SKM-1 (cell line): Measurements from ENCODE around the gene ABI3BP.

Experiments
- DNase-seq: peaks from one replicate; lab custom pipeline; 2025; ENCODE audit not compliant: unreplicated experiment; lab: John Stamatoyannopoulos, UW

The ABI3BP gene

GRCh38 chr3:100777271-100777670 is 215.9 kb downstream of the ABI3BP start:
- no peak for DNase-seq

- DNase-seq, result no peak
Observed at GRCh38 chr3:100776746-100777145, 216.5 kb downstream of the ABI3BP start.

GRCh38 chr3:100776097-100776729 is 217.0 kb downstream of the ABI3BP start:
- DNase-seq, result no peak

- DNase-seq, result no peak
Observed at GRCh38 chr3:100775669-100776068, 217.6 kb downstream of the ABI3BP start.

- DNase-seq, result no peak
Observed at GRCh38 chr3:100775226-100775625, 218.0 kb downstream of the ABI3BP start.

- DNase-seq, result no peak
Observed at GRCh38 chr3:100769693-100770092, 223.5 kb downstream of the ABI3BP start.

- DNase-seq, result no peak
Observed at GRCh38 chr3:100766069-100766468, 227.2 kb downstream of the ABI3BP start.

- no peak for DNase-seq
Observed at GRCh38 chr3:100765437-100765975, 227.7 kb downstream of the ABI3BP start.

- DNase-seq, result no peak
Observed at GRCh38 chr3:100761951-100762350, 231.3 kb downstream of the ABI3BP start.

- no peak for DNase-seq
Observed at GRCh38 chr3:100761211-100761942, 231.8 kb downstream of the ABI3BP start.

- DNase-seq, result no peak
Observed at GRCh38 chr3:100760377-100760776, 232.8 kb downstream of the ABI3BP start.

GRCh38 chr3:100759950-100760349 is 233.3 kb downstream of the ABI3BP start:
- no peak for DNase-seq

- DNase-seq, result no peak
Observed at GRCh38 chr3:100759159-100759558, 234.1 kb downstream of the ABI3BP start.

GRCh38 chr3:100756441-100756840 is 236.8 kb downstream of the ABI3BP start:
- DNase-seq, result no peak

- no peak for DNase-seq
Observed at GRCh38 chr3:100754563-100755334, 238.5 kb downstream of the ABI3BP start.

GRCh38 chr3:100753846-100754245 is 239.4 kb downstream of the ABI3BP start:
- no peak for DNase-seq

- DNase-seq, result no peak
Observed at GRCh38 chr3:100748967-100749366, 244.3 kb downstream of the ABI3BP start.

GRCh38 chr3:100748220-100748619 is 245.0 kb downstream of the ABI3BP start:
- no peak for DNase-seq

- no peak for DNase-seq
Observed at GRCh38 chr3:100746092-100746491, 247.1 kb downstream of the ABI3BP start.

- no peak for DNase-seq
Observed at GRCh38 chr3:100745617-100746016, 247.6 kb downstream of the ABI3BP start.

GRCh38 chr3:100744671-100745070 is 248.6 kb downstream of the ABI3BP start:
- DNase-seq, result no peak

- no peak for DNase-seq
Observed at GRCh38 chr3:100743535-100743934, 249.7 kb downstream of the ABI3BP start.
